GM21447 (cell line): ENCODE measurements around the gene ITSN2.

Experiments used
- ATAC-seq: cut with Tn5 transposase; IDR thresholded peaks from one replicate; pipeline ENCODE4 v1.9.1; 2021; ENCODE audit not compliant: unreplicated experiment

ITSN2 gene

GRCh38 chr2:24336811-24337210, 23.5 kb downstream of the ITSN2 start:
- no peak for ATAC-seq

GRCh38 chr2:24334245-24334633, 26.1 kb downstream of the ITSN2 start:
- ATAC-seq, result no peak

GRCh38 chr2:24332791-24333540, 27.4 kb downstream of the ITSN2 start:
- no peak for ATAC-seq

GRCh38 chr2:24330161-24330560, 30.2 kb downstream of the ITSN2 start:
- ATAC-seq, result no peak

GRCh38 chr2:24329700-24330099, 30.6 kb downstream of the ITSN2 start:
- no peak for ATAC-seq

- no peak for ATAC-seq
Measured at GRCh38 chr2:24328010-24328409, 32.3 kb downstream of the ITSN2 start.

GRCh38 chr2:24317491-24317920, 42.8 kb downstream of the ITSN2 start:
- no peak for ATAC-seq

- peak; percentile 67 for ATAC-seq
Measured at GRCh38 chr2:24315669-24316068, 44.7 kb downstream of the ITSN2 start.

- no peak for ATAC-seq
Measured at GRCh38 chr2:24313744-24314632, 46.3 kb downstream of the ITSN2 start.

- ATAC-seq, result no peak
Measured at GRCh38 chr2:24307961-24308360, 52.4 kb downstream of the ITSN2 start.

- ATAC-seq, result no peak
Measured at GRCh38 chr2:24304631-24305030, 55.7 kb downstream of the ITSN2 start.

- no peak for ATAC-seq
Measured at GRCh38 chr2:24304098-24304497, 56.2 kb downstream of the ITSN2 start.

GRCh38 chr2:24301599-24301998, 58.7 kb downstream of the ITSN2 start:
- ATAC-seq, result no peak

- no peak for ATAC-seq
Measured at GRCh38 chr2:24297663-24298062, 62.7 kb downstream of the ITSN2 start.

GRCh38 chr2:24287171-24287570, 73.2 kb downstream of the ITSN2 start:
- ATAC-seq, result no peak

GRCh38 chr2:24285484-24286152, 74.7 kb downstream of the ITSN2 start:
- ATAC-seq, result no peak

- ATAC-seq, result no peak
Measured at GRCh38 chr2:24280645-24281044, 79.7 kb downstream of the ITSN2 start.

- ATAC-seq, result no peak
Measured at GRCh38 chr2:24280161-24280560, 80.2 kb downstream of the ITSN2 start.

- no peak for ATAC-seq
Measured at GRCh38 chr2:24276349-24276899, 83.9 kb downstream of the ITSN2 start.

GRCh38 chr2:24274809-24275208, 85.5 kb downstream of the ITSN2 start:
- ATAC-seq, result no peak

- no peak for ATAC-seq
Measured at GRCh38 chr2:24273598-24273997, 86.7 kb downstream of the ITSN2 start.
